ENCODE data around the gene MGAT4C.
"Not testable (repeated sequence)": the region's sequence is repeated elsewhere in the genome, so short reads cannot be mapped to it uniquely, and the experiment has no call there.

Gene MGAT4C

DNA sequence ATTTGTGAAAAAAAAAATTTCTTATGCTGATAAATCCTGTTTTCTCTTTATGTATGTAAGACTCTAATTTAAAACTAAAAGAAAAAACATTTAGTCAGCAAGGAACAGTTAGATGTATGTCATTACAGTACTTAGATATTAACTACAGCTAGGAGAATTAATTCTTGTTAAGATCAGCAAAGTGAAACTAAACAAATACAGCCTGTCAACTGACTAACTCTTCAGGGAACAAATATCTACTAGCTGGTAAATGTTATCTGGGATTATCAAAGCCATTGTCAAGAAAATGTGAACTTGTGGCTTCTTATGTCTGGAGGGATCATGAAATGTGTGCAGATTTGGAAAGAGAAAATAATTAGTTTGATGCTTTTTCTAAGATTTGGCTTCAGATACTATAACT, 27.5 kb downstream of the MGAT4C start:
- no peak for DNase-seq

GRCh38 chr12:86226481-86226880, 29.7 kb downstream of the MGAT4C start:
- DNase-seq = no peak

- DNase-seq = no peak
Measured at GRCh38 chr12:86216591-86216990, 39.6 kb downstream of the MGAT4C start.

- no peak for DNase-seq
Measured at GRCh38 chr12:86213012-86213411, 43.2 kb downstream of the MGAT4C start.

GRCh38 chr12:86198696-86199444, 57.3 kb downstream of the MGAT4C start:
- no peak for DNase-seq

DNA sequence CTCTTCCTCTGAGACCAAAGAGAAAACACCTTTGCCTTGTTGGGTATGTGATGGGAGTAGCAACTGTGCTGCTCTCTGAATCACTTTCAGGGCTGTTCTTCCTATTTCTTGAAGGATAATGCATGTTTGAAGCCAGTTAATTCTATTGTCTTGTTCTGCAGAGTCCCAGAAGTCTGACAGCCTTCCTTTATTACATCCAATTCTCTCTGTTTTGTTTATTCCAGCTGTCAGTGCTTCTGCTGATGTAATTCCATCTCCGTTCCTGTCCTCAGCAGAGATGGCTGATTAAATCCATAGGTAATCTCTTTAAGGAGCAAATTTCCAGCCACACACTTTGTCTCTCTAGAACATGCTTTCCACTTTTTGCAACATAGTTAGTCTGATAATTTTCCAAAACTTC, 59.7 kb downstream of the MGAT4C start:
- DNase-seq = no peak

GRCh38 chr12:86194721-86195120, 61.5 kb downstream of the MGAT4C start:
- no peak for DNase-seq

- DNase-seq = no peak
Measured at GRCh38 chr12:86193931-86194330, 62.3 kb downstream of the MGAT4C start.

DNA sequence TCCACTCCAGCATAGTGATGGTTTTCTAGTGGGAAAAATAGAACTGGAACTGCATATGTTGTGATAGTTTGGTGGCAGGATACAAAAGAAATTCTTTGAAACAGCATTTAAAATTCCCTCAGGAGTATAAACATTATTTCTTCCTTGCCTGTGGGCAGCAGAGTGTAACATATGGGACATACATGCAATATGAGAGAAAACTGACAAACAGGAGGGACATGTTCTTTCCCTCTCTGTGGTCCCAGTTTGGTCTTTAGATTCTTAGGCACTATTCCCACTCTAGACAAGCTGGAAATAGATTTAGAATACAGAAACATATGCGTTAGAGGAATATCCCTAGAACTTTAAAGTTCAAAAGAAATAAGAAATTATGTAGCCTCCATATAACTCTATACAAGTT, 68.0 kb downstream of the MGAT4C start:
- DNase-seq = no peak

GRCh38 chr12:86186449-86186848, 69.7 kb downstream of the MGAT4C start:
- DNase-seq = no peak

DNA sequence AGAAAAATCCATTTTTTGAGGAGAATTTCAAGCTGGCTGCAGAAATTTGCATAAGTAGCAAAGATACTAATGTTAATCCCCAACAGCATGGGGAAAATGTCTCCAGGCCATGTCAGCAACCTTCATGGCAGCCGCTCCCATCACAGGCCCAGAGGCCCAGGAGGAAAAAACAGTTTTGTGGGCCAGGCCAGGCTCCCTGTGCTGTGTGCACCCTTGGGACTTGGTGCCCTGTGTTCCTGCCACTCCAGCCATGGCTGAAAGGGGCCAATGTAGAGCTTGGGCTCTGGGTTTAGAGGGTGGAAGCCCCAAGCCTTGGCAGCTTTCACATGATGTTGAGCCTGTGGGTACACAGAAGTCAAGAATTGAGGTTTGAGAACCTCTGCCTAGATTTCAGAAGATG, 76.3 kb downstream of the MGAT4C start:
- no peak for DNase-seq

GRCh38 chr12:86174188-86174587, 82.0 kb downstream of the MGAT4C start:
- no peak for DNase-seq

DNA sequence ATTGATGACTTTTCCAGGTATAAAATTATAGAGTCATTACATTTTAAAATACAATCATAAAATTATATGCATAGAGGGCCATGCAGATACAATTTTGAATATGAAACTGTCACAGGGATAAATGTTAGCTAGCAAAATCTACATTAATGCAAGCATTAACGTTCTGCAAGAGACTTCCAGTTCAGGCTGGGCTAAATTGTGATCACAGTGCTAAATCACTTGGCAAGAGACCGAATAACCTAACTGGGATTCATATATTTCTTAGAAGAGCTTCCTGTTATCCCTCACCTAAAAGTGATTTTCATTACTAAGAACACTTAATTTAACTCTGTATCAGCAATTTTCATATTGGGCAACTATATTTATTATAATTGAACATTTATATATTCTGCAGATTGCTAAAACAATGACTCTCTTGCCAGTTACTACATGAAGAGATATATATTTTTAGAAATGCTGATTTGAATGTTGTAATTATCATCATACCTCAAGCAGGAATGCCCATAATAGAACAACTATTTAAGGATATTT, 83.2 kb downstream of the MGAT4C start:
- DNase-seq = no peak

DNA sequence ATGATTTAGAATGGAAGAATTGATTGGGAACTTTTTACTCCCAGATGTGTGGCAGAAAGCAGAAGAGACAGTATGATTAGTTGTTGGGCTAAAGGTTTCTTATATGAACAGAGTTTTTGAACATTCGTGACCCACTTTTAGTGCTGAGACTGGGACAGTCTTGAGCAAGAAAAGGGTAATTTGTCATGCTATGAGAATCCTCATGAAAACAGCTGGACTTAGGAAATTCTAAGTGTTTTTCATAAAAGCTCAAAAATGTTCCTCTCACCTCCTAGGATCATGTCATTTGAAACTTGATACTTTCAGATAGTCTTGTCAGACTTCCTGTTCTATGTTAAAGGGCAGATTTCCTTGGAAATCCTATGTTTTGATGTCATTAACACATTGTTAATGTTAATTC, 86.1 kb downstream of the MGAT4C start:
- no peak for DNase-seq

- no peak for DNase-seq
Measured at GRCh38 chr12:86158956-86159355, 97.2 kb downstream of the MGAT4C start.

DNA sequence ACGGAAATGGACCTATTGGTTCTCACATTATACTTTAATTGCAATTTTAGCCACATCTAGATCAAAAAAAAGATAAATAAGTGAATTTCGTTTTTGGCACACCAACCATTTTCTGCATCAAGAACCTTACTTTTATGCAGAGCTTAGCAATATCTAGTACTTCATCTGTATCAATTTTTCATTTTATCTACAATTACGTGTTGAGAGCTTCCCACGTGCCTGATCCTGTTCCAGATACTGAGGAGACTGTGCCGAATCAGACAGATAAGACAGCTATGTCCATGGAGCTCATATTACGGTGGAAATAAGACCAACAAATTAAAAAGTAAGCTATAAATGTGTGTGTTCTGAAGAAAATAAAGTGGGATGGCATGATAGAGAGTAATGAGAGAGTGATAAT, 101.6 kb downstream of the MGAT4C start:
- DNase-seq = no peak

- DNase-seq = no peak
Measured at GRCh38 chr12:86148612-86149011, 107.6 kb downstream of the MGAT4C start.

DNA sequence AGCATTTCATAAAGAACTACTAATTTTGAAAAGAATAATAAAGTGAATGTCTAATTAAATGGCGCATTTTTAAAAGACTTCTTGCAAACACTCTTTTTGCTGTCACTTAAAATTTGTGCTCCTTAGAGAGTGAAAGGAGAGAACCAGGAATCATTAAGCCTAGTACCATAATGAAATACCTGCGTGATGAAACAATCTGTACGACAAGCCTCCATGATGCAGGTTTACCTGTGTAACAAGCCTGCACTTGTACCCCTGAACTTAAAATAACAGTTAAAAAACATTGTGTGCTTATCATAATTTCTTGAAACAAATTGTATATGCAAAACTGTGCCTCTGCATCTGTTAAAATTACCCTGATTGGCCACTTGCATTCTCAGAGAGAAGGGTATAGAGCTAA, 108.1 kb downstream of the MGAT4C start:
- DNase-seq = no peak

DNA sequence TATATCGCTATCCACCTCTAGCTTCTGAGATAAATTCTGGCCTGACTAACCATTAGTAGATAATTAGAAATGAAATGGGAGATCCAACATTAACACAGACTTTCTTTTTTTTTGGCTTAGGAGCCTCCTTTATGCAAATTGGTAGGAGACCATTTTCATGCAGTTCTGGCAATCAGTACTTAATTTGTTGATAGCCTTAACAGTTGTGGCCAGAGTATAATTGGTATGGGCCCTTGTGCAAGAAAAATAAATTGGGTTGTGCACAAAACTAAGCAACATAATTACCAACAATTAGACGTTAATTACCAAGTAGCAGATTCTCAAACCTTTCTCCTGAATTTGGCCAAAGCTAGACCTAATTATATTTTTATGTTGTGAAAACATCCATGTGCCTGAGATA, 111.0 kb downstream of the MGAT4C start:
- no peak for DNase-seq

DNA sequence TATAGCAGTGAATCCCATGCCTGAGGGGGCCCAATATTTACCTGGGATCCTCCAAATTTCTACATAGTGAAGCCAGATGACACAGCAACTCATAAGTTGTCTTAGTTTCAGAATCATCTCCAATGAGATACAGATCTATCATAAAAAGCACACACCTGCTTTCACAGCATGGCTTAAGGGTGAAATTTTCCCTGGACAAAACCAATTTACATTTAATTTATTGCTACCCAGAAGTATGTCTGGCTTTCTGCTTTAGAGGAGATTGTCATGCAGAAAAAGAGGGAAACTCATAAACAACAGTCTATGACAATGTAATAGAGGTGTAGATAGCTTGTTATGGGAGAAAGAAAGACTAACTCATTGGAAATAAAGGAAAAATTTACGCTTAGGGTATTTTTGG, 113.0 kb downstream of the MGAT4C start:
- no peak for DNase-seq

DNA sequence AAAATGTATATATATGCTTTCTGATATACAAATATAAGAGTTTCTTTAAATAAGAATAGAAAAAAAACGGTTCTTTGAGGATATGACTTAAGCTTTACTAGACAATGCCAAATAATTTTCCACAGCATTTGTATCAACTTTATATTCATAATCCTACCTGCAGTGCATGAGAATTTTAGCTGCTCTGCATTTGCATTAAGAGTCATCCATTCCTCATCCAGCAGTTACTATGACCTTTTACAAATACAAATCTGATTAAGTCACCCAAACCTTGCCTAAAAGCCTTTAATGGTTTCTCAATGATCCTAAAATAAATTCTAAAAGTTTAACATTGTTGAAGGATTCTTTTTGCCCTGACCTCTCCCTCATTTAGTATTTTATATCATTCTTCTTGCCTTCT, 116.5 kb downstream of the MGAT4C start:
- DNase-seq = no peak

GRCh38 chr12:86138770-86139169, 117.4 kb downstream of the MGAT4C start:
- DNase-seq = no peak

DNA sequence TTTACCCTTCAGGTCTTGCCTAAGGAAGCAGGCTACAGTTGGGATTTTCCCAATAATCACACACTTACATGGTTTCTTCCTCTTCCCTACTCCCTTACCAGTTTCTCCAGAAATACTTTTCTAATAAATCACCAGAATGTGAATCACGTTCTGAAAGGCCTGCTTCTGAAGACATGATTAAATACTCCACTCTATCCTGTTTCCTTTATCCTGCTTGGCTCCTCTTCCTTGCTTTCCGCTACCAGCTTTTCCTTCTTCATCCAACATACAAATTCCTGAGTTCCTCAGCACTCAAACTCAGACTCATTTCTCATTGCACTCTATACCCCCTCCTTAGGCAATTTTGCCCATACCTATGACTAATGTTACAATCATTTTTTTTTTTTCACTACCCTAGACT, 118.3 kb downstream of the MGAT4C start:
- DNase-seq = no peak

DNA sequence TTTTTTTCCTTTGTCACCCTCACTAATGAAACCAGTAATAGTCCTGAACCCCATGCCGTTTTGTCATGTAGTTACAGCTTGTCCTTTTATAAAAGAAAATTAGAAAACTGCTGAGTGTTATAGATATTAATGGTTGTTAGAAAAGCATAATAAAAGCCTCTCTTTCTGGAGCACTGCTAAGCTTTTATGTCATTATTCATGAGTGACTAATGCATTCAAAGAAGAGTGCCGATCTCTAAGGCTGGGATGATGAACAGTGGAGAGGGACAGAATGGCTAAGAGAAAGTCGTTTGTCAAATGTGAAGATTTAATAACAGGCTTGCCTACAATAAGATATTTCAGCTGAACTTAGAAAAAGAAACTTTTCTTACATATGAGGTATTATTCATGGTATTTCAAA, 121.6 kb downstream of the MGAT4C start:
- no peak for DNase-seq

- DNase-seq = not testable (repeated sequence)
Measured at GRCh38 chr12:86126900-86127299, 129.3 kb downstream of the MGAT4C start.

Data from AML-193 (cell line).